Naive thymus-derived CD4-positive, alpha-beta T cell (primary cell): Measurements from ENCODE around the gene TMEFF1. TPM values are rescaled to one million over a fixed set of nuclear protein-coding genes. Genes with fewer than 3 reads are reported as not detected.

Experiments
- ATAC-seq: fragments of 150-1000 bp; cut with Tn5 transposase; 2 replicates; pipeline ENCODE4 v1.10.0; 2021; ENCODE audit warnings: mild to moderate bottlenecking, moderate library complexity
- CTCF ChIA-PET: fragments of 350-600 bp; sonication (Branson Sonifier 250); formaldehyde crosslinking; loops from one replicate; lab custom pipeline; 2021; ENCODE audit warnings: antibody characterized with exemption; lab: Charles Lee
- POLR2A ChIA-PET: fragments of 350-600 bp; sonication (Branson Sonifier 250); formaldehyde crosslinking; loops from one replicate; lab custom pipeline; 2021; ENCODE audit warnings: antibody characterized with exemption, inconsistent platforms; lab: Charles Lee
- DNase-seq, 9 donors: peaks; one replicate each; pipeline versions ENCODE4 v3.0.0 to v3.0.0-alpha.2; 2020 to 2022; ENCODE audit warnings: mixed read lengths in 1 of 9
- H3K27ac ChIP-seq: one replicate; pipeline ENCODE4 v1.7.0; 2013; ENCODE audit warnings: mild to moderate bottlenecking, low read depth, low read length, moderate library complexity
- H3K27me3 ChIP-seq, 2 donors: one replicate each; pipeline ENCODE4 v1.7.0; 2013; ENCODE audit warnings: low read length in 2 of 2, mild to moderate bottlenecking in 2 of 2, moderate library complexity in 2 of 2; ENCODE audit not compliant: control insufficient read depth in 2 of 2, insufficient read depth in 2 of 2
- H3K36me3 ChIP-seq, 3 experiments: 1 replicate in 2 of 3; 2 replicates in 1 of 3; pipeline ENCODE4 v1.7.0; 2013; ENCODE audit warnings: low read length in 3 of 3, mild to moderate bottlenecking in 3 of 3, moderate library complexity in 1 of 3; ENCODE audit not compliant: insufficient read depth in 3 of 3, control insufficient read depth in 2 of 3
- H3K4me1 ChIP-seq, 2 donors: one replicate each; pipeline ENCODE4 v1.7.0; 2013; ENCODE audit warnings: low read length in 2 of 2, mild to moderate bottlenecking in 2 of 2, moderate library complexity in 1 of 2; ENCODE audit not compliant: control insufficient read depth in 2 of 2, insufficient read depth in 2 of 2
- H3K4me3 ChIP-seq: 2 replicates; pipeline ENCODE4 v1.7.0; 2013; ENCODE audit warnings: mild to moderate bottlenecking, low read length
- H3K9me3 ChIP-seq, 3 experiments: 1 replicate in 2 of 3; 2 replicates in 1 of 3; pipeline ENCODE4 v1.7.0; 2013; ENCODE audit warnings: low read length in 3 of 3; ENCODE audit not compliant: control insufficient read depth in 2 of 3
- H3K27ac Mint-ChIP-seq, 9 donors: one replicate each; pipeline ENCODE4 v1.8.0; 2020 to 2022; ENCODE audit warnings: mixed read lengths in 9 of 9, mild to moderate bottlenecking in 8 of 9, moderate library complexity in 5 of 9, inconsistent platforms in 2 of 9
- H3K27me3 Mint-ChIP-seq, 5 donors: one replicate each; pipeline ENCODE4 v1.8.0; 2021 to 2022; ENCODE audit warnings: mixed read lengths in 5 of 5, mild to moderate bottlenecking in 1 of 5
- H3K36me3 Mint-ChIP-seq, 5 donors: one replicate each; pipeline ENCODE4 v1.8.0; 2020 to 2022; ENCODE audit warnings: mixed read lengths in 5 of 5, mild to moderate bottlenecking in 3 of 5, inconsistent platforms in 1 of 5
- H3K4me1 Mint-ChIP-seq, 7 donors: one replicate each; pipeline ENCODE4 v1.8.0; 2020 to 2022; ENCODE audit warnings: mixed read lengths in 7 of 7, mild to moderate bottlenecking in 3 of 7, inconsistent platforms in 1 of 7
- H3K4me3 Mint-ChIP-seq, 10 donors: one replicate each; pipeline ENCODE4 v1.8.0; 2020 to 2022; ENCODE audit warnings: mild to moderate bottlenecking in 10 of 10, mixed read lengths in 10 of 10, moderate library complexity in 6 of 10, inconsistent platforms in 2 of 10
- H3K9me3 Mint-ChIP-seq, 11 donors: one replicate each; pipeline ENCODE4 v1.8.0; 2020 to 2022; ENCODE audit warnings: mixed read lengths in 11 of 11, mild to moderate bottlenecking in 4 of 11, inconsistent platforms in 1 of 11, moderate library complexity in 1 of 11
- intact Hi-C, 2 donors: fragments of 100-400 bp; cut with micrococcal nuclease; formaldehyde crosslinking; loops; one replicate each; pipeline ENCODE4 v1.15.1; 2023
- polyA plus RNA-seq, 2 donors: library from polyadenylated mRNA; unstranded; fragments of 300-500 nt; fragmentation: Illumina TruSeq; gene quantifications; one replicate each; pipeline ENCODE4 v1.2.3, GENCODE V29; 2021
- total RNA-seq, 6 experiments: library from RNA in 5 of 6; stranded (reverse) in 5 of 6; gene quantifications; 1 replicate in 5 of 6; 2 replicates in 1 of 6; pipeline ENCODE4 v1.2.3 and lab custom pipeline; 2021 to 2026

Gene TMEFF1
- total and polyA plus RNA-seq, 7 experiments from 2014 or later: 0.27 to 0.56 TPM; not detected in 5

GRCh38 chr9:100549048-100549447 is 76.1 kb downstream of the TMEFF1 start:
- intact Hi-C loops: no loop called here
- ATAC-seq: no peak
- CTCF ChIA-PET: no interaction called here

GRCh38 chr9:100554935-100555401 is 82.0 kb downstream of the TMEFF1 start:
- H3K27me3 ChIP-seq: no peaks in the 10 kb centered on the region
- DNase-seq (no peak), ATAC-seq (no peak)
- H3K4me1 ChIP-seq: no peaks in the 10 kb centered on the region
- ChIA-PET POLR2A (no interaction called here), CTCF (interaction anchor here (0.6 kb wide), 1 partner anchor 12 kb away, joined by 3 read pairs; no protein-coding TSS in a partner anchor)
- no peaks in the 10 kb centered on the region for H3K9me3 ChIP-seq
- H3K27ac ChIP-seq: no peak overlapping the region
- intact Hi-C loops: no loop called here
- Mint-ChIP-seq H3K9me3 (no peaks in the 10 kb centered on the region), H3K27me3 (no peaks in the 10 kb centered on the region), H3K4me1 (no peaks in the 10 kb centered on the region), H3K36me3 (peaks cover 0 to 4% (median 0%) of the 10 kb centered on the region in 5 donors), H3K4me3 (no peak overlapping the region), H3K27ac (no peak overlapping the region)
- no peaks in the 10 kb centered on the region for H3K36me3 ChIP-seq
- H3K4me3 ChIP-seq: no peak overlapping the region

More at GRCh38 chr9:100549048-100549447, 76.1 kb downstream of the TMEFF1 start:
- no peak for DNase-seq
- no peaks in the 10 kb centered on the region for H3K36me3 ChIP-seq
- H3K9me3 Mint-ChIP-seq: peaks cover 0 to 22% (median 5%) of the 10 kb centered on the region in 11 donors
- no peaks in the 10 kb centered on the region for H3K4me1 Mint-ChIP-seq
- no peaks in the 10 kb centered on the region for H3K27me3 ChIP-seq
- POLR2A ChIA-PET: no interaction called here
- H3K9me3 ChIP-seq: no peaks in the 10 kb centered on the region
- no peak overlapping the region for H3K4me3 Mint-ChIP-seq
- H3K4me1 ChIP-seq: no peaks in the 10 kb centered on the region
- H3K4me3 ChIP-seq: no peak overlapping the region
- H3K27me3 Mint-ChIP-seq: peaks cover 0 to 2% (median 0%) of the 10 kb centered on the region in 5 donors
- H3K27ac Mint-ChIP-seq: no peak overlapping the region
- peaks cover 0 to 26% (median 14%) of the 10 kb centered on the region in 5 donors for H3K36me3 Mint-ChIP-seq
- no peak overlapping the region for H3K27ac ChIP-seq

- Mint-ChIP-seq H3K4me3 (no peak overlapping the region), H3K4me1 (no peaks in the 10 kb centered on the region), H3K27me3 (no peaks in the 10 kb centered on the region), H3K27ac (no peak overlapping the region), H3K36me3 (peaks cover 0 to 2% (median 0%) of the 10 kb centered on the region in 5 donors), H3K9me3 (no peaks in the 10 kb centered on the region)
- no peaks in the 10 kb centered on the region for H3K4me1 ChIP-seq
- ChIA-PET POLR2A (no interaction called here), CTCF (interaction anchor here (0.6 kb wide), 1 partner anchor 12 kb away, joined by 3 read pairs; no protein-coding TSS in a partner anchor)
- intact Hi-C loops: no loop called here
- H3K36me3 ChIP-seq: no peaks in the 10 kb centered on the region
- H3K27ac ChIP-seq: no peak overlapping the region
- DNase-seq (no peak), ATAC-seq (no peak)
- H3K9me3 ChIP-seq: no peaks in the 10 kb centered on the region
- no peaks in the 10 kb centered on the region for H3K27me3 ChIP-seq
- H3K4me3 ChIP-seq: no peak overlapping the region
Observed at GRCh38 chr9:100555471-100555870, 82.5 kb downstream of the TMEFF1 start.

GRCh38 chr9:100557053-100557452 is 84.1 kb downstream of the TMEFF1 start:
- ChIA-PET CTCF (no interaction called here), POLR2A (no interaction called here)
- Histone ChIP-seq H3K27me3 (no peaks in the 10 kb centered on the region), H3K27ac (no peak overlapping the region), H3K4me3 (no peak overlapping the region), H3K36me3 (no peaks in the 10 kb centered on the region), H3K9me3 (no peaks in the 10 kb centered on the region), H3K4me1 (no peaks in the 10 kb centered on the region)
- no peak overlapping the region for H3K4me3 Mint-ChIP-seq
- no peak for DNase-seq
- no peak for ATAC-seq
- H3K4me1 Mint-ChIP-seq: peaks cover 0 to 2% (median 0%) of the 10 kb centered on the region in 7 donors
- no peaks in the 10 kb centered on the region for H3K36me3 Mint-ChIP-seq
- intact Hi-C loops: no loop called here
- H3K27ac Mint-ChIP-seq: no peak overlapping the region
- peaks cover 0 to 1% (median 0%) of the 10 kb centered on the region in 5 donors for H3K27me3 Mint-ChIP-seq
- H3K9me3 Mint-ChIP-seq: no peaks in the 10 kb centered on the region

GRCh38 chr9:100561256-100561655 is 88.3 kb downstream of the TMEFF1 start:
- POLR2A ChIA-PET: no interaction called here
- no peaks in the 10 kb centered on the region for H3K36me3 Mint-ChIP-seq
- no peak for DNase-seq

GRCh38 chr9:100567856-100568255 is 94.9 kb downstream of the TMEFF1 start:
- H3K4me1 Mint-ChIP-seq: no peaks in the 10 kb centered on the region
- POLR2A ChIA-PET: no interaction called here
- no peak overlapping the region for H3K27ac Mint-ChIP-seq
- DNase-seq: no peak
- H3K4me3 Mint-ChIP-seq: no peak overlapping the region
- no peak overlapping the region for H3K4me3 ChIP-seq
- H3K4me1 ChIP-seq: no peaks in the 10 kb centered on the region
- H3K36me3 ChIP-seq: no peaks in the 10 kb centered on the region
- no peaks in the 10 kb centered on the region for H3K9me3 ChIP-seq
- intact Hi-C loops: no loop called here
- CTCF ChIA-PET: no interaction called here
- H3K36me3 Mint-ChIP-seq: peaks cover 0 to 4% (median 0%) of the 10 kb centered on the region in 5 donors
- ATAC-seq: no peak
- H3K9me3 Mint-ChIP-seq: peaks cover 0 to 6% (median 0%) of the 10 kb centered on the region in 11 donors
- H3K27me3 Mint-ChIP-seq: no peaks in the 10 kb centered on the region
- no peaks in the 10 kb centered on the region for H3K27me3 ChIP-seq
- H3K27ac ChIP-seq: no peak overlapping the region

More at GRCh38 chr9:100561256-100561655, 88.3 kb downstream of the TMEFF1 start:
- H3K27me3 ChIP-seq: no peaks in the 10 kb centered on the region
- H3K27ac Mint-ChIP-seq: no peak overlapping the region
- no peak overlapping the region for H3K4me3 Mint-ChIP-seq
- no peaks in the 10 kb centered on the region for H3K36me3 ChIP-seq
- CTCF ChIA-PET: no interaction called here
- peaks cover 0 to 2% (median 0%) of the 10 kb centered on the region in 5 donors for H3K27me3 Mint-ChIP-seq
- H3K27ac ChIP-seq: no peak overlapping the region
- no peaks in the 10 kb centered on the region for H3K9me3 Mint-ChIP-seq
- H3K4me1 ChIP-seq: no peaks in the 10 kb centered on the region
- intact Hi-C loops: no loop called here
- H3K4me1 Mint-ChIP-seq: peaks cover 0 to 2% (median 0%) of the 10 kb centered on the region in 7 donors
- H3K4me3 ChIP-seq: no peak overlapping the region
- no peak for ATAC-seq
- no peaks in the 10 kb centered on the region for H3K9me3 ChIP-seq

- H3K4me1 Mint-ChIP-seq: no peaks in the 10 kb centered on the region
- intact Hi-C loops: loop anchor here in 1 of 2 donors (5.0 kb wide), 1 partner anchor 1236 kb away; no protein-coding TSS in a partner anchor
- DNase-seq (no peak), ATAC-seq (no peak)
- Histone ChIP-seq H3K27ac (no peak overlapping the region), H3K4me3 (no peak overlapping the region), H3K4me1 (no peaks in the 10 kb centered on the region), H3K27me3 (no peaks in the 10 kb centered on the region), H3K36me3 (no peaks in the 10 kb centered on the region), H3K9me3 (no peaks in the 10 kb centered on the region)
- peaks cover 0 to 4% (median 0%) of the 10 kb centered on the region in 5 donors for H3K36me3 Mint-ChIP-seq
- no peak overlapping the region for H3K27ac Mint-ChIP-seq
- ChIA-PET POLR2A (no interaction called here), CTCF (no interaction called here)
- peaks cover 0 to 3% (median 0%) of the 10 kb centered on the region in 5 donors for H3K27me3 Mint-ChIP-seq
- H3K4me3 Mint-ChIP-seq: no peak overlapping the region
- H3K9me3 Mint-ChIP-seq: peaks cover 0 to 6% (median 0%) of the 10 kb centered on the region in 11 donors
Observed at GRCh38 chr9:100573655-100574260, 100.8 kb downstream of the TMEFF1 start.
